IMR-90 (cell line): ENCODE results near the gene MTMR3. TPM values are rescaled to one million over a fixed set of nuclear protein-coding genes. Genes with fewer than 3 reads are reported as not detected.

ENCODE experiments used
- ATAC-seq: fragments of 200-7000 bp; cut with Tn5 transposase; 2 replicates; pipeline ENCODE4 v1.9.1; 2020; ENCODE audit warnings: low read depth, mild to moderate bottlenecking, moderate library complexity
- BruUV-seq: library from RNA; stranded (reverse); fragments of 400-500 nt; replicated peaks from 2 replicates; lab custom pipeline; 2021; lab: Mats Ljungman, UMichigan
- CTCF ChIA-PET: fragments of 300-600 bp; formaldehyde crosslinking; extraction: SDS; loops from one replicate; lab custom pipeline; 2021; ENCODE audit warnings: antibody characterized with exemption; lab: Yijun Ruan, JAX
- POLR2A ChIA-PET: fragments of 300-600 bp; sonication (Branson Sonifier 250); formaldehyde crosslinking; loops from one replicate; lab custom pipeline; 2022; ENCODE audit warnings: antibody characterized with exemption; ENCODE audit not compliant: unreplicated experiment; lab: Charles Lee
- DNase-seq: peaks from one replicate; pipeline ENCODE4 v3.0.0; 2013
- H2AFZ ChIP-seq: replicated peaks from 2 replicates; pipeline ENCODE3; 2013; ENCODE audit warnings: low read length, mild to moderate bottlenecking; ENCODE audit not compliant: poor library complexity
- H2AK5ac ChIP-seq: 2 replicates; pipeline ENCODE4 v1.6.1; 2013; ENCODE audit warnings: low read depth, low read length, inconsistent platforms
- H2AK9ac ChIP-seq: replicated peaks from 2 replicates; pipeline ENCODE3; 2013; ENCODE audit warnings: mild to moderate bottlenecking, low read depth, low read length, moderate library complexity; ENCODE audit not compliant: poor library complexity
- H2BK120ac ChIP-seq: 2 replicates; pipeline ENCODE4 v1.6.1; 2013; ENCODE audit warnings: low read depth, low read length, inconsistent platforms
- H2BK15ac ChIP-seq: 3 replicates; pipeline ENCODE4 v1.6.1; 2013; ENCODE audit warnings: low read depth, low read length, inconsistent platforms
- H2BK20ac ChIP-seq: 2 replicates; pipeline ENCODE4 v1.6.1; 2013; ENCODE audit warnings: low read depth, mild to moderate bottlenecking, inconsistent platforms, low read length, moderate library complexity
- H2BK5ac ChIP-seq: 2 replicates; pipeline ENCODE4 v1.6.1; 2013; ENCODE audit warnings: mild to moderate bottlenecking, low read depth, low read length, inconsistent platforms; ENCODE audit not compliant: poor library complexity, severe bottlenecking
- H3K14ac ChIP-seq: replicated peaks from 2 replicates; pipeline ENCODE4 v1.6.1; 2013; ENCODE audit warnings: low read depth, low read length, inconsistent platforms
- H3K18ac ChIP-seq: 2 replicates; pipeline ENCODE4 v1.6.1; 2013; ENCODE audit warnings: low read depth, low read length, control low read depth
- H3K23ac ChIP-seq: 2 replicates; pipeline ENCODE4 v1.6.1; 2013; ENCODE audit warnings: low read depth, low read length, inconsistent platforms
- H3K27ac ChIP-seq: 2 replicates; pipeline ENCODE4 v1.5.1; 2013; ENCODE audit warnings: mild to moderate bottlenecking, control low read depth, low read length; ENCODE audit not compliant: insufficient read depth
- H3K27me3 ChIP-seq: 2 replicates; pipeline ENCODE4 v1.6.1; 2013; ENCODE audit warnings: low read length; ENCODE audit not compliant: control insufficient read depth, insufficient read depth
- H3K36me3 ChIP-seq: 2 replicates; pipeline ENCODE4 v1.6.1; 2013; ENCODE audit warnings: low read length, mixed read lengths; ENCODE audit not compliant: control insufficient read depth, insufficient read depth
- H3K4ac ChIP-seq: 2 replicates; pipeline ENCODE4 v1.6.1; 2013; ENCODE audit warnings: low read depth, low read length, inconsistent platforms
- H3K4me1 ChIP-seq: 2 replicates; pipeline ENCODE4 v1.6.1; 2013; ENCODE audit warnings: low read length, mixed read lengths; ENCODE audit not compliant: control insufficient read depth, insufficient read depth
- H3K4me2 ChIP-seq: 2 replicates; pipeline ENCODE4 v1.6.1; 2013; ENCODE audit warnings: low read depth, mild to moderate bottlenecking, control low read depth, low read length, moderate library complexity
- H3K4me3 ChIP-seq: 2 replicates; pipeline ENCODE4 v1.5.1; 2013; ENCODE audit warnings: low read depth, mild to moderate bottlenecking, control low read depth, low read length, moderate library complexity; ENCODE audit not compliant: insufficient read depth
- H3K56ac ChIP-seq: 2 replicates; pipeline ENCODE4 v1.6.1; 2013; ENCODE audit warnings: low read length, inconsistent platforms; ENCODE audit not compliant: insufficient read depth; ENCODE audit errors: extremely low read depth
- H3K79me1 ChIP-seq, 2 experiments: 2 replicates each; pipeline ENCODE4 v1.6.1; 2013; ENCODE audit warnings: low read length in 2 of 2, inconsistent platforms in 1 of 2, low read depth in 1 of 2
- H3K9ac ChIP-seq: 2 replicates; pipeline ENCODE4 v1.6.1; 2013; ENCODE audit warnings: low read depth, low read length, control low read depth
- H3K9me1 ChIP-seq: 2 replicates; pipeline ENCODE4 v1.6.1; 2013; ENCODE audit warnings: low read length, inconsistent platforms; ENCODE audit not compliant: insufficient read depth
- H3K9me3 ChIP-seq: 2 replicates; pipeline ENCODE4 v1.6.1; 2013; ENCODE audit warnings: low read length; ENCODE audit not compliant: control insufficient read depth, insufficient read depth
- H4K20me1 ChIP-seq: 2 replicates; pipeline ENCODE4 v1.6.1; 2013; ENCODE audit warnings: low read length, inconsistent platforms; ENCODE audit not compliant: insufficient read depth
- H4K5ac ChIP-seq: 2 replicates; pipeline ENCODE4 v1.6.1; 2013; ENCODE audit warnings: mild to moderate bottlenecking, low read depth, low read length, control low read depth
- H4K8ac ChIP-seq, 2 experiments: 2 replicates each; pipeline ENCODE4 v1.6.1; 2013; ENCODE audit warnings: low read depth in 2 of 2, low read length in 2 of 2, control low read depth in 1 of 2, inconsistent platforms in 1 of 2
- H4K91ac ChIP-seq: 2 replicates; pipeline ENCODE4 v1.6.1; 2013; ENCODE audit warnings: low read depth, low read length, inconsistent platforms; ENCODE audit not compliant: insufficient read depth
- BHLHE40 ChIP-seq: fragments of 150-350 bp; IDR thresholded peaks from 2 replicates; pipeline ENCODE4 v1.6.1; 2016; ENCODE audit warnings: mild to moderate bottlenecking, low read depth, low read length
- CEBPB ChIP-seq: IDR thresholded peaks from 2 replicates; pipeline ENCODE4 v1.6.1; 2012; ENCODE audit warnings: low read depth, low read length, improper control_type of control experiment
- NFE2L2 ChIP-seq: fragments of 150-350 bp; IDR thresholded peaks from 2 replicates; pipeline ENCODE4 v1.6.1; 2016; ENCODE audit warnings: low read depth, mild to moderate bottlenecking, low read length
- POLR2A ChIP-seq: IDR thresholded peaks from 2 replicates; pipeline ENCODE4 v1.6.1; 2012; ENCODE audit warnings: mild to moderate bottlenecking, low read depth, low read length
- RCOR1 ChIP-seq: IDR thresholded peaks from 2 replicates; pipeline ENCODE4 v1.6.1; 2012; ENCODE audit warnings: mild to moderate bottlenecking, low read length, improper control_type of control experiment; ENCODE audit not compliant: insufficient replicate concordance
- SMC3 ChIP-seq: fragments of 150-350 bp; IDR thresholded peaks from 2 replicates; pipeline ENCODE4 v1.6.1; 2016; ENCODE audit warnings: low read depth, mild to moderate bottlenecking, antibody characterized with exemption, low read length, moderate library complexity
- USF2 ChIP-seq: fragments of 150-350 bp; IDR thresholded peaks from 2 replicates; pipeline ENCODE4 v1.6.1; 2017; ENCODE audit warnings: mild to moderate bottlenecking, antibody characterized with exemption, low read length, low read depth
- WGBS, 2 experiments: methylation state at CpG; one replicate each; pipeline versions ENCODE4 v1.1.5 to v1.1.7; 2013; ENCODE audit warnings: missing lambda C conversion rate in 2 of 2; ENCODE audit not compliant: insufficient read length in 1 of 2; ENCODE audit errors: extremely low coverage in 2 of 2; 5-methylcytosine and 5-hydroxymethylcytosine counted together
- dilution Hi-C: fragments of 300-500 bp; cut with HindIII; formaldehyde crosslinking; loops from one replicate; pipeline ENCODE4 v1.14.3; 2018; ENCODE audit warnings: low sequenced_read_pairs; ENCODE audit not compliant: unreplicated experiment
- in situ Hi-C: fragments of 300-500 bp; cut with MboI; formaldehyde crosslinking; loops from 3 replicates; pipeline ENCODE4 v1.14.3; 2019; ENCODE audit warnings: low sequenced_read_pairs, inconsistent platforms, mixed read lengths
- intact Hi-C: fragments of 100-400 bp; cut with micrococcal nuclease; formaldehyde crosslinking; loops from 2 replicates; pipeline ENCODE4 v1.10.0; 2022
- polyA plus RNA-seq, 3 experiments: library from polyadenylated mRNA; depleted of rRNA; stranded (reverse); fragments of >200 nt; gene quantifications; 2 replicates each; pipeline ENCODE4 v1.2.3, GENCODE V29; 2012; ENCODE audit warnings: low replicate concordance in 1 of 3
- total RNA-seq: library from RNA; depleted of rRNA; stranded (reverse); fragments of >200 nt; gene quantifications from 2 replicates; pipeline ENCODE4 v1.2.3, GENCODE V29; 2012

MTMR3 gene
- total and polyA plus RNA-seq, 2 of the 4 experiments (the other 2 are of a cell fraction) = 21.3 to 29.4 TPM

- POLR2A ChIA-PET = no interaction called here
- H2AK5ac ChIP-seq = peak overlapping the region; percentile 98
- no peak overlapping the region; the same call in 1 of the 2 replicates for H4K5ac ChIP-seq
- peak overlapping the region; percentile 42 for H2AK9ac ChIP-seq
- H3K4me2 ChIP-seq = no peak overlapping the region; the same call in 1 of the 2 replicates
- H3K14ac ChIP-seq = peak overlapping the region; percentile 81
- peaks cover 0 to 58% of the 10 kb centered on the region in 2 experiments; a peak in 2 of 4 replicates for H3K79me1 ChIP-seq
- ATAC-seq = no peak
- WGBS, 2 experiments = no CpG with 5 or more reads among the region's 4 CpGs
- H4K91ac ChIP-seq = peak overlapping the region; percentile 79
- TF ChIP-seq NFE2L2 (no peak), USF2 (no peak), CEBPB (no peak), SMC3 (no peak), BHLHE40 (no peak), POLR2A (no peak; the same call in 1 of the 2 replicates), RCOR1 (no peak)
- intact Hi-C loops = no loop called here
- dilution Hi-C loops = no loop called here
- peak overlapping the region; percentile 38; the same call in 1 of the 2 replicates for H3K18ac ChIP-seq
- peak overlapping the region in 1 of 2 experiments; percentile 79; a peak in 2 of 4 replicates for H4K8ac ChIP-seq
- H2BK15ac ChIP-seq = peak overlapping the region; percentile 39; the same call in 2 of the 3 replicates
- CTCF ChIA-PET = no interaction called here
- H3K9ac ChIP-seq = no peak overlapping the region
- no peak overlapping the region for H3K4me3 ChIP-seq
- peaks cover 52% of the 10 kb centered on the region for H3K9me1 ChIP-seq
- H3K9me3 ChIP-seq = no peaks in the 10 kb centered on the region
- in situ Hi-C loops = no loop called here
- peak; percentile 31 for DNase-seq
- peak overlapping the region; percentile 79 for H2BK20ac ChIP-seq
- peaks cover 16% of the 10 kb centered on the region; the same call in 1 of the 2 replicates for H4K20me1 ChIP-seq
- H3K36me3 ChIP-seq = peaks cover 59% of the 10 kb centered on the region
- H3K4me1 ChIP-seq = peaks cover 20% of the 10 kb centered on the region
- no peaks in the 10 kb centered on the region for H3K27me3 ChIP-seq
- H3K27ac ChIP-seq = peak overlapping the region; percentile 20
- BruUV-seq = no TSS peak
- H3K23ac ChIP-seq = peak overlapping the region; percentile 57
- peak overlapping the region; percentile 87 for H3K4ac ChIP-seq
- peak overlapping the region; percentile 80 for H2BK5ac ChIP-seq
- peak overlapping the region; percentile 34; the same call in 1 of the 2 replicates for H3K56ac ChIP-seq
- H2AFZ ChIP-seq = peak overlapping the region; percentile 46
- peak overlapping the region; percentile 59 for H2BK120ac ChIP-seq
Measured at GRCh38 chr22:30016596-30016995, 133.6 kb downstream of the MTMR3 start.
